T-helper 1 cell (primary cell): ENCODE results near the gene MAST3.
A peak's percentile ranks its signal among the peaks of the same experiment; 100 is the strongest.
"Not testable (repeated sequence)": the region's sequence is repeated elsewhere in the genome, so short reads cannot be mapped to it uniquely, and the experiment has no call there.

Experiments used
- DNase-seq, 5 donors: peaks; one replicate each; pipeline ENCODE4 v3.0.0-alpha.2; 2012 to 2020

The MAST3 gene

DNA sequence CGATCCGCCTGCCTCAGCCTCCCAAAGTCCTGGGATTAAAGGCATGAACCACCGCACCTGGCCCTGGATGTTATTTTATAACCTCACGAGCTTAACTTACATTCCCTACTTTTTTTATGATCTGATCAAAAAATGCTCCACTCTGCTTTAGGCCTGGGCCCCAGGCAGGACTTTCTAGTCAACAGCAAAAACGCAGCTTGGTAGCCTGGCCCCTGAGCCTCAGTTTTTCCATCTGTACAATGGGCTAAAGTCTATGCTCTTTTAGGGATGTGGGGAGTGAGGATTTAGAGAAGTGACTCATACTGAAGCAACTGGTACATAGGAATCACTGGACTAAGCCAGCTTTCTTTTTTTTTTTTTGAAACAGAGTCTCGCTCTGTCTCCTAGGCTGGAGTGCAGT lies 43.5 kb downstream of the MAST3 start:
- DNase-seq, result no peak

DNA sequence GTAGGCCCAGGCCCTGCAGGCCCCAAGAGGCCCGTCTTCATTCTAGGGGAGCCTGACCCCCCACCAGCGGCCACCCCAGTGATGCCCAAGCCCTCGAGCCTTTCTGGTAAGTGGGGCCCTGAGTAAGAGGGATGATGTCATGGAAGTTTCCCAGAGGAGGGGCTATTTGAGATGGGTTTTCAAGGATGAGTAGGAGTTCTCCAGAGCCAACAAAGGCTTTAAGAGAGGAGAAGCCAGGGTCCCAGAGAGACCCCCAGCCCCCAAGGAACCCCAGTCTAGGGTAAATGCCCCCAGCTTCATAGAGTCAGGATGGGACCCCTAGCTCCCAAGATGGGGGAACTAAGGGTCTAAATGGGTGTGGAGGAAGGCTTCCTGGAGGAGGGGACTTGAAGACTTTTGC lies 46.3 kb downstream of the MAST3 start:
- DNase-seq, result no peak

DNA sequence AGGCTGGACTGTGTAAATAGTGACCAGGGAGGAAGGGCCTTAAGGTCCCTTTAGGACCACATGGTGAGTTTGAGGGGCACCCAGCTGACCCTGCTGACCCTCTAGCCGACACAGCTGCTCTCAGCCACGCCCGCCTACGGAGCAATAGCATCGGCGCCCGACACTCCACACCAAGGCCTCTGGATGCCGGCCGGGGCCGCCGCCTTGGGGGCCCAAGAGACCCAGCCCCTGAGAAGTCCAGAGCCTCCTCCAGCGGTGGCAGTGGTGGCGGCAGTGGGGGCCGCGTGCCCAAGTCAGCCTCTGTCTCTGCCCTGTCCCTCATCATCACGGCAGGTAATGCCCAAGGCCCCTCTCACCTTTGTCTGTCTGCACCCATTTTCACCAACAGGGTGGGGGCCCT lies 46.8 kb downstream of the MAST3 start:
- DNase-seq, result no peak

DNA sequence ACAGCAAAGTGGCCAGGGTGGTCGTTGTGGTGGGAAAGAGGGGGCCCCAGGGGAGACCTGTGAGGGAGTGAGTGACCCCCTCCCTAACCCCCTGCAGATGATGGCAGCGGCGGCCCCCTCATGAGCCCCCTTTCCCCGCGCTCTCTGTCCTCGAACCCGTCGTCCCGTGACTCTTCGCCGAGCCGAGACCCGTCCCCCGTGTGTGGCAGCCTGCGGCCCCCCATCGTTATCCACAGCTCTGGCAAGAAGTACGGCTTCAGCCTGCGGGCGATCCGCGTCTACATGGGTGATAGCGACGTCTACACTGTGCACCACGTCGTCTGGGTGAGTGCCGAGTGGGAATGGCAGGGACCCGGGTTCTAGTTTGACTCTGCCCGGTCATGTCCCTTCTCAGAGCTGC lies 47.3 kb downstream of the MAST3 start:
- DNase-seq, result no peak

DNA sequence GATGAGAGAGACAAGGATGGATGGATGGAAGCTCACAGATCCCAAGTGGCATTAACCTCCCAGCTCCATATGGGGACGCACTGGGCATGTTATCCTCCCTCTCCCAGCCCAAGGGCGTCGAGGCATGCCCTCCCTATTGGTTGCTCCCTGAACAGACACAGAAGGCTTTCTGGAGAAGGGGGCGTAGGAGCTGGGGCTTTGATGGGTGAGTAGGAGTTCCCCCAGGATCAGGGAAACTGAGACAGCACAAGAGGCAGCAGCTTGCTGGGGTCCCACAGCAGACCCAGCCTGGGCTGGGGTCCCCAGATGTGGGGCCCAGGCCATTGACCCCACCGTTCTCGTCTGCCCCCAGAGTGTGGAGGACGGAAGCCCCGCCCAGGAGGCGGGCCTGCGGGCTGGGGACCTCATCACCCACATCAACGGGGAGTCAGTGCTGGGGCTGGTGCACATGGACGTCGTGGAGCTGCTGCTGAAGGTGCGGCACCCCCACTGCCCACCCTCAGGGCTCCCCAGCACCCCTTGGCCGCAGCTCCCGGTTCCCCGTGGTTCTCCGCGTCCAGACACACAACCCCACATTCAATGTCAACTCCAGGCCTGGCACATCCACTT lies 47.9 kb downstream of the MAST3 start:
- no peak for DNase-seq

DNA sequence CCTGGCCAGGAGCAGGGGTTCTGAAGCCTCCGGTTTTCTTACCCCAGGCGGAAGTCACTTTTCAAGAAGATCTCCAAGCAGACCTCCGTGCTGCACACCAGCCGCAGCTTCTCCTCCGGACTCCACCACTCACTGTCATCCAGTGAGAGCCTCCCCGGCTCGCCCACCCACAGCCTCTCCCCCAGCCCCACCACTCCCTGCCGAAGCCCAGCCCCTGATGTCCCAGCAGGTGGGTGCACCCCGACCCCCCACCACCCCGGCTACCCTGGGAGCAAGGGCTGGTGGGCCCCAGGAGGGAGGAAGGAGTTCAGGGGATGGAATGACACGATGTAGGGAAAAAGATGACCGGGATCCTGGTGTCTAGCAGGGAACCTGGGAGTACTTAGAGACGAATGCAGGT lies 49.8 kb downstream of the MAST3 start:
- no peak for DNase-seq

DNA sequence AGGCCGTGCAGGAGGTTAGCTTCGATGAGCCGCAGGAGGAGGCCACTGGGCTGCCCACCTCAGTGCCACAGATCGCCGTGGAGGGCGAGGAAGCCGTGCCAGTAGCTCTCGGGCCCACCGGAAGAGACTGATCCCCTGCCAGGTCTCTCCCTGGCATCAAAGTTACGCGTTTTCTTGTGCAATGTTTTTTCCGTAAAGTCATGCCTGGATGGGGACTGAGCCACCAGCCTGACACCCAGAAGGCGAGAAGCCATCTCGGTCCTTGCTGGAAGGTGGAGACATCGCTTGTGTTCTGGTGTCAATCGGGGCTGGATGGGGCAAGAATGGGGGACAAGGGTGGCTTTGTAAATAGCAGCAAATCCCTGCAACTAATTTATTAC lies 52.0 kb downstream of the MAST3 start:
- no peak for DNase-seq

DNA sequence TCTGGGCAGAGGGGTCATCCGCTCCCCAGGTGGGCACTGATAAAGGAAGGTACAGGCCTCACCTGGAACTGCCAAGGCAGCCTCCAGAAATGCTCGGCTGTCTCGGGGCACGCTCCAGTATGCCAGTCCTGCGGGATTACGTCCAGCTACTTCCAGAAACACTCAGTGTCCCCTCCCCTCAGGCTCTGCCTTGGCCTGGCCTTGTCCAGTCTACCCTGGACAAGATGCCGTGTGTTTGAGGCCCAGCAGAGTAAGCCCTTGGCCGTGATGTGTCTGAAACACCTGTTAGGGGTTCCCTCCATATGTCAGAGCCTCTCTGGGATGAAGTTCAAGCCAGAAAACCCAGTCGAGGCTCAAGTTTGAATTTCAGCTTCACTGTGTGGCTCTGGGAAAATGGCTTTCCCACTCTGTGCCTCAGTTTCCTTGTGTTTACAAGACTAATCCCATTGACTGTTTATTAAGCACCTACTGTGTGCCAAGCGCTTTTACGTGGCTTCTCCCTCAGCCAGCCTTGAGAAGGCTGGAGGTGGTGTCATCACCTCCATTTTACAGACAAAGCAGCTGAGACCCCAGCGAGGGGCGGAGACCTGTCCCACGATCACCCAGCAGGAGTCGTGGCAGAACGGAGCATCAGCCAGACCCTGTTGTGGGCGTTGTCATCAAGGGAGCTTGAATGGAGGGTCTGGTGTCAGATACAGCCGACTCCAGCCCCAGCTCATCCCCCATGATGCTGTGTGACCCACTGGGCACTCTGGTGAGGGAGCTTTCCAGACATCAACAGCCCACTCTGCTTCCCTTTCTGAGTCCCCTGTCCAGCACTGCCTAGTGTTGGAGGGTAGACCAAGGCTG lies 53.4 kb downstream of the MAST3 start:
- no peak for DNase-seq

DNA sequence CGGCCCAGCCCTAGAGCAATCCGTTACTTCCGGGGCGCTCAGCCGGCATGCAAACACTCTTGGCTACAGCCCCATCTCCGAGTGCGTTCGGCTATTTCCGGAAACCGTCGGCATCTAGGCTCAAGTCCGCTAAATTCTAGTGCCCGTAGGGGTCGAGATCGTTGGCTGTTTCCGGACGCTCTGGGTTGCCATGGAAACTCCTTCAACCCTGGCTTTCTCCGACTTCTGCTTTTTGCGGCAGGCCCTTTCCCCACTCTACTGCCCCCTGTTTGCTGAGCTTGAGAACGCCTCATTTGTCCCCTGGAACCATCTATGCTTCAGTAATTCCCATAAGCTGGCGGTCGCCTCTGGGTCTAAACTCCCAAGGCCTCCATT lies 54.9 kb downstream of the MAST3 start:
- DNase-seq, result peak; percentile 91 to 98 (median 95)

DNA sequence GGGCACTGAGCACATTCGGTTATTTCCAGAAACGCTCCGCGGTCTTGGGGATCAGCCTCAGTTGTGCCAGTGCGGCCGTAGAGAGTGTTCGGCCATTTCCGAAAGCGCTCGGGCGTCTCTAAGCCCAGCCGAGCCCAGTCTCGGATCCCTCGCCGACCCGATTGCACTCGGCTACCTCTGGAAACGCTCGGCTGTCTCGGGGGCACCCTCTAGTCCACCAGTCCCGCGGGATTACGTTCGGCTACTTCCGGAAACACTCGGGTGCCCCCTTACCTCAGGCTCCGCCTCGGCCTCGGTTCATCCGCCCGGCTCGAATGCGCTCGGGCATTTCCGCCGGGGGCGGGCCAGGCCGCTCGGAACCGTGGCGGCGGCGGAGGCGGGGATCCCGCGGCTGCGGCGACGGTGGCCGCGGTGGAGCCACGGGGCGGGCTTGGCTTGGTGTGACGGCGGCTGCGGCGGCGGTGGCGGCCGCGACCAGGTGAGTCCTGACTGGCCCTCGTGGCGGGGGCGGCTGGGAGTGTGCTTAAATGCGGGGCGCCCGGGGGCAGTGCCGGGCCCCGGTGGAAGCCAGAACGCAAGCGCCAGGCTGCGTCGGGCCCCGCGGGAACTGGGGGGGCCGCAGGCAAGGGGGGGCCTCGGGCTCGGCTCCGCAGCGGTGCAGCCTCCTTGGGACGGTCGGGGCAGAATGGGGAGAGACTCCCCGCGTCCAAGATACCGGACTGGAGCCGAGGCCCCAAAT lies 55.4 kb downstream of the MAST3 start, which contains the start of gene PIK3R2:
Gene PIK3R2, plus strand, starts transcription at position 347 of the 739 bp plus-strand sequence. CDS start 2,717 bp downstream, outside the sequence.
- DNase-seq, result peak; percentile 97 to 100 (median 99)

DNA sequence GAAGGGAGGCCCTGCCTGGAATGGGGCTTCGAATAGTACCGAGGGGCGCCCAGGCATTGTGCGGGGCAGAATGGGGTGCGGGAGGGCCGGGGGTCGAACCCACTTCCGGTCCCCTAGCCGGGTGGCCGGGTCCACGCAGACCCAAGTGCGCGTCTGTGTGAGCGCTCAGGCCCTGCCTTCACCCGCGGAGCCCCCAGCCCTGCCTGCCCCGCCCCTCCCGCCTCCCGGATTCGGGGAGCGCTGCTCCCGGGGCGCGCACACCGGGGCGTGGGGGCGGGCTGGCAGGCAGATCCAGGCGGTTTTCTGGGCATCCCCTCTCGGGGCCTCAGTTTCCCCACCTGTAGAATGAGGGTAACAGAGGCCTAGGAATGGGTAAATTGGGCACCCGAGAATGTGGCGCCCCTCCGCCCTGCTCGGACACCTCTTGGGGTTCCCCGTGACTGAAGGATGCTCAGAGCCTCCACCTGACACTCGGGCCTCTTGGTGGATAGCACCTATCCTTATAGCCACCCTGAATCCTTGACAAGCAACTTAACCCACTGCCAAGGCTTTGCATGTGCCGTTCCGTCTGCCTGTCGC lies 56.1 kb downstream of the MAST3 start:
- DNase-seq, result peak in 2 of 5 donors; percentile 24 to 45

DNA sequence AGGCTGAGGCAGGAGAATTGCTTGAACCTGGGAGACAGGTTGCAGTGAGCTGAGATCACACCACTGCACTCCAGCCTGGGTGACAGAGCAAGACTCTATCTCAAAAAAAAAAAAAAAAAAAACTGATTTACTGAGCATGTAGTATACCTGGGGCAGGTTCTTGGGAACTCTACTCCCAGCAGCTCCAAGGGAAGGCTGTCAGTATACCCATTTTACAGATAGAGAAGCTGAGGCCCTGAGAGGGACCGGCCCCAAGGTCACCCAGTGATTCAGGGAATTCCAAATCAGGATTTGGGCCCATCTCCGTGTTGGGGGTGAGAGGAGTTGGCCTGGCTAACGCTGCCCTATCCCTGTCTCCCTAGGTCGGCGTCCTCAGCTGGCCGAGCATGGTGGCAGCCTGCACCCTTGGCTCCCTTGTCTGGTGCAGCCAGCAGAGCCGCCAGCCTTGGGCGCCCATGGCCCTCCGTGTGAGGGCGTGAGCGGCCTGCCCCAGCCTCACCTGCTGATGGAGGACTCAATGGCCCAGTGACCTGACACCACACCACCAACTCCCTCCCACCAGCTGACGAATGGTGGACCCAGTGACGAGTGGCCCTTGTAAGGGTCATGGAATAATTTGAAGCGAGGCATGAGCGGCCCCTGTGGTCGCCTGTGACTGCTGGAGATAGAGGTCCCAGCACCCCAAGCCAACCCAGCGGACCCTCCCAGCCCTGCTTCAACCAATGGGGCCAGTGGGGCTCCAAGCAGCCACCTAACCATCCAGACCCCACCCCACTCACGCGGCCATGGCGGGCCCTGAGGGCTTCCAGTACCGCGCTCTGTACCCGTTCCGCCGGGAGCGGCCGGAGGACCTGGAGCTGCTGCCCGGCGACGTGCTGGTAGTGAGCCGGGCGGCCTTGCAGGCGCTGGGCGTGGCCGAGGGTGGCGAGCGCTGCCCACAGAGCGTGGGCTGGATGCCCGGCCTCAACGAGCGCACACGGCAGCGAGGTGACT lies 57.8 kb downstream of the MAST3 start:
- no peak for DNase-seq

DNA sequence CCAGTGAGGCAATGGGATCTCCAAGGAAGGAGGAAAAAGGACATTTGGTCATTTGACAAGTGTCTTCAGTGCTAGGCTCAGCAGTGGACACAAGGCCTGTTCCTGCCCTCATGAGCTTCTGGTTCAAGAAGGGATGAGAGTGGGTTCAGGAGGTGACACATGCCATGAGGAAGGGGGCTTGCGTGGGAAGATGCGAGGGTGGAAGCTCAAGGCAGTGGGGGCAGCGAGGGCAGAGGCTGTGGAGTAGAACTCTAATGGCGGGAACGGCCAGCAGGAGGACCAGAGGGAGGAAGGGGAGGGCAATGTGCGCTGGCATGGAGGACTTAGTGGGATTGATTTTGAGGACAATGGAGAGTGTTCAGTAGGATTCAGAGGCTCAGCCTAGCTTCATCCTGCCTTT lies 58.7 kb downstream of the MAST3 start:
- DNase-seq, result no peak

DNA sequence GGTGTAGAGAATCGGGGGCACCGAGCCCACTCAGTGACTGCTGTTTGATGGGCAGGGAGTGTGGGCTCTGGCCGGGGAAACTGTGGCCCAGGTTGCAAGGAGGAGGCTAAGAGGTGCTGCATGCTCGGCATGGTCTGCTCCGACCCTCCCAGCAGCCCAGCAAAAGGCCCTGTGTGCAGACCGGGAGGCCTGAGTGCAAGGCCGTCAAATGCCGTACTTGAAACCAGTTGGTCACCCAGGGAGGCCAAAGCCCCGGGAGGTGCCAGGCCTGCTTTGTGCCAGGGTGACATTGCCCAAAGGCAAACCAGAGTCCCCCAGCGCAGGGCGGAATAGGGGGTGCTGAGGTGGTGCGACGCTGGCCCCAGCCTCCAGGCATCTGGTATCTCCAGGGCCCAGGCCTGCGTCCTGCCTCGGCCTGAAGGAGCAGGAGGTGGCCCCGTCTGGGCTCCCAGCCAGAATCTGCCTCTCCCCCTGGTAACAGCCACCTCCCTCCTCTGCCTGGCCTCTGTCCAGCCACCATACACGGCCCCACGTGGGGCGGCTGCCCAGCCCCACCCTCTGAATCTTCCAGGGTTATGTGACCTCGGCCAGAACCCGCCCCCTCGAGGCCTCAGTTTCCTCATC lies 59.4 kb downstream of the MAST3 start:
- no peak for DNase-seq

DNA sequence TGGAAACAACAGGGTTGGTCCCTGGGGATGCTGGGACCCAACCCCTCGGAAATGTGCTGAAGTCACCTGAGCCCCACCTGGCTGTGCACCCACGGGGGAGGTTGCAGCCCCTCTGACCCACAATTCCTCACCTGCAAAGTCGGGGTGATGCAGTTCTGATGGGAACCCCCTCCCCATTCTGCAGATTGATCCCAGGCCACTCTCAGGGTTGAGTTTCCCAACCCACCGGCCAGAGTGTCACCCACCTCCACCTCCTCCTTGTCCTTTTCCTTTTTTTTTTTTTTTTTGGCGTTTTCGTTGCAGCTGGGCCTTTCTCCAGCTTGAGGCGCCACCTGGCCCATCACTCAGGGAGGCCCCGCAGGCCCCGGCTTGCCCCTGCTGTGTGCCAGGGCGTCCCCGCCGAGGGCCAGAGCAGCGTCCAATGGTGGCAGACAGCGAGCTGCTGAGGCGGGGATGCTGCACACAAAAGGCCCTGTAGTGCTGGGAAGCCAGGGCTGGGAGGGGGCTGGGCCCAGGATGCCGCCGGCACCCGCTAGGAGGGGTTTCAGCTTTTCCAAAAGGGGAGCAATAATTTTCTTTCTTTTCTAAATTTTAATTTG lies 60.0 kb downstream of the MAST3 start:
- DNase-seq, result no peak

DNA sequence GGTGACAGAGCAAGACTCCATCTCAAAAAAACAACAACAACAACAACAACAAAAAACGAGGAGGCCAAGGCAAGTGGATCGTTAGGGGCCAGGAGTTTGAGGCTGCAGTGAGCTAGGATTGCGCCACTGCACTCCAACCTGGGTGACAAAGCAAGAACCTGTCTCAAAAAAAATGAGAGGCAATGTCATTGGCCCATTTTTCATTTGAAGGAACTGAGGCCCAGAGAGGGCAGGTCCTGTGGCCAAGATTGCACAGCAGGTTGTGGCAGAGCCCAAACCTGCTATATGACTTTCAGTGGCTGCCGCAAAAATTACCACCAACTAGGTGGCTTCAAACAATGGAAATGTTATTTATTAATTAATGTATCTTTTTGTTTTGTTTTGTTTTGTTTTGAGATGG lies 60.9 kb downstream of the MAST3 start:
- no peak for DNase-seq

DNA sequence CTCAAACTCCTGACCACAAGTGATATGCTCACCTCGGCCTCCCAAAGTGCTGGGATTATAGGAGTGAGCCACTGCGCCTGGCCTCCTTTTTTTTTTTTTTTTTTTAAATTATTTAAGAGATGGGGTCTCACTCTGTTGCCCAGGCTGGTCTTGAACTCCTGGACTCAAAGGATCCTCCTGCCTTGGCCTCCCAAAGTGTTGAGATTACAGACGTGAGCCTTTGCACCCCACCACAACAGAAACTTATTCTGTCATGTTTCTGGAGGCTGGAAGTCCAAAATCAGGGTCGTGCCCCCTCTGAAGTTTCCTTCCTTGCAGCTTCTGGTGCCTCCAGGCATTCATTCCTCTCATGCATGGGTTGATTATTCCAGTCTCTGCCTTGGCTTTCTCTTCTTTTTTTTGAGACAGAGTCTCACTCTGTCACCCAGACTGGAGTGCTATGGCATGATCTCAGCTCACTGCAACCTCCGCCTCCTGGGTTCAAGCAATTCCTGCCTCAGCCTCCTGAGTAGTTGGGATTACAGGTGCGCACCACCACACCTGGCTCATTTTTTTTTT lies 61.6 kb downstream of the MAST3 start:
- DNase-seq, result not testable (repeated sequence)

DNA sequence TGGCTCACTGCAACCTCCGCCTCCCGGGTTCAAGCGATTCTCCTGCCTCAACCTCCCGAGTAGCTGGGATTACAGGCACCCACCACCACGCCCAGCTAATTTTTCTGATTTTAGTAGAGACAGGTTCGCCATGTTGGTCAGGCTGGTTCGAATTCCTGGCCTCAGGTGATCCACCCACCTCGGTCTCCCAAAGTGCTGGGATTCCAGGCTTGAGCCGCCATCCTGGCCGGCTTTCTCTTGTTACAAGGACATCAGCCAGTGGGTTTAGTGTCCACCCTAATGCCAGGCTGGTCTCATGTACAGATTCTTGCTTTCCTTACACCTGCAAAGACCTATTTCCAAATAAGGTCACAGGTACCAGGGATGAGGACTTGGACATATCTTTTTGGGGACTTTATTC lies 62.2 kb downstream of the MAST3 start:
- no peak for DNase-seq

DNA sequence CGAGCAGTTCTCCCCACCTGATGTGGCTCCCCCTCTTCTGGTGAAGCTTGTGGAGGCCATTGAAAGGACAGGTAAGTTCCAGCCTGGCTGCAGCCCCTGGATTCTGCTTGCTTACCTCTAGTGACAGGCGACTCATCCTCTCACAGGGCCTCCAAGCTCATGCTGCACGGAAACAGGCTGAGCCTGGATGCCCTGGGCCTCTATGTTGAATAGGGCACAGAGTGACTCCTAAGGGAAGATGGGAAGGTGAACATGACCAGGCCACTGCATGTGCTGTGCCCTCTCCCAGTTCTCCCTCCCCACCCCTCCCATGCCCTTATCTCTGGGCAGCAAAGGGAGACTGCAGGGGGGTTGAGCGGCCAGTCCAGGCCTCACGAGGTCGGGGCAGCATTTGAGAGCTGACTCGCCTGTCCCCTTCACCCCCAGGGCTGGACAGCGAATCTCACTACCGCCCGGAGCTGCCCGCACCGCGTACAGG lies 63.0 kb downstream of the MAST3 start:
- no peak for DNase-seq

DNA sequence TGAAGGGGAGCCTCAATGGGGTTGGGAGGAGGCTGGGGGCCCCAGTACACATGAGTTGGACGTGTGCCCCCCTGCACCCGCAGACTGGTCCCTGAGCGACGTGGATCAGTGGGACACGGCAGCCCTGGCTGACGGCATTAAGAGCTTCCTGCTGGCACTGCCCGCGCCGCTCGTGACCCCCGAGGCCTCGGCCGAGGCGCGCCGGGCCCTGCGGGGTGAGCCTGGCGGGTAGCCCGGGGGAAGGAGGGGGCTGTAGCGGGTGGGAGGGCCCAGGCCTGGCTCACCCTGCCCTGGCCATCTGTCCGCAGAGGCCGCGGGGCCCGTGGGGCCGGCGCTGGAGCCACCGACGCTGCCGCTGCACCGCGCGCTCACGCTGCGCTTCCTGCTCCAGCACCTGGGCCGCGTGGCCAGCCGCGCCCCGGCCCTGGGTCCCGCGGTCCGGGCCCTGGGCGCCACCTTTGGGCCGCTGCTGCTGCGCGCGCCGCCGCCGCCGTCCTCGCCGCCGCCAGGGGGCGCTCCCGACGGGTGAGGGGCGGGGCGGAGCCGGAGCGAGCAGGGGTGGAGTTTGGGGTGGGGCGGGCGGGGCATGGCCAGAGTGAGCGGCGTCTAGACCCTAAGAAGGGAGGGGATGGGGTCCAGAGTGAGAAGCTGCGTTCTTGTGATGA lies 63.5 kb downstream of the MAST3 start:
- peak; percentile 56 to 83 (median 71) for DNase-seq
